K562 (cell line): Measurements from ENCODE around the gene VSTM5. TPM values are rescaled to one million over a fixed set of nuclear protein-coding genes. Genes with fewer than 3 reads are reported as not detected.
A peak's percentile ranks its signal among the peaks of the same experiment; 100 is the strongest.

Experiments
- ARHGAP35 ChIP-seq: fragments of 450-650 bp; IDR thresholded peaks from 2 replicates; pipeline ENCODE4 v1.6.1; 2018; ENCODE audit not compliant: partially characterized antibody
- ATF1 ChIP-seq, 2 experiments: fragments of 450-650 bp in 1 of 2; IDR thresholded peaks; 2 replicates each; pipeline ENCODE4 v1.6.1; 2016; ENCODE audit warnings: missing compliant biosample characterization in 1 of 2, missing genetic modification characterization in 1 of 2
- ATF3 ChIP-seq, 2 experiments: fragments of 450-650 bp in 1 of 2; sonication (generic) in 1 of 2; formaldehyde crosslinking in 1 of 2; IDR thresholded peaks in 1 of 2; conservative IDR thresholded peaks in 1 of 2; 2 replicates each; pipeline versions ENCODE4 v1.6.1 to v1.8.1; 2016 to 2023; ENCODE audit warnings: mild to moderate bottlenecking in 2 of 2, moderate library complexity in 2 of 2, inconsistent platforms in 1 of 2, missing genetic modification reagents in 1 of 2
- BACH1 ChIP-seq: fragments of 200-800 bp; sonication (Bioruptor generic); IDR thresholded peaks from 2 replicates; pipeline ENCODE4 v1.6.1; 2016; ENCODE audit warnings: missing genetic modification characterization, missing compliant biosample characterization
- C11orf30 ChIP-seq: fragments of 450-650 bp; IDR thresholded peaks from 2 replicates; pipeline ENCODE4 v1.6.1; 2016; ENCODE audit warnings: low read depth, mild to moderate bottlenecking
- CSDE1 ChIP-seq, 2 experiments: fragments of 450-650 bp; IDR thresholded peaks; 2 replicates each; pipeline ENCODE4 v1.6.1; 2016; ENCODE audit warnings: mild to moderate bottlenecking in 1 of 2
- ELF1 ChIP-seq: fragments of 200-800 bp; sonication (Bioruptor generic); IDR thresholded peaks from 2 replicates; pipeline ENCODE4 v1.6.1; 2016; ENCODE audit warnings: missing genetic modification characterization, missing compliant biosample characterization
- GTF2A2 ChIP-seq: IDR thresholded peaks from 2 replicates; pipeline ENCODE4 v1.6.1; 2016; ENCODE audit warnings: mild to moderate bottlenecking, missing genetic modification characterization, missing compliant biosample characterization
- NFIC ChIP-seq: fragments of 450-650 bp; IDR thresholded peaks from 2 replicates; pipeline ENCODE4 v1.6.1; 2017; ENCODE audit warnings: mild to moderate bottlenecking, inconsistent platforms
- RBM39 ChIP-seq: fragments of 200-400 bp; formaldehyde crosslinking; optimal IDR thresholded peaks from 2 replicates; pipeline ENCODE3; 2018; ENCODE audit warnings: low read depth, low read length
- RFX1 ChIP-seq: fragments of 450-650 bp; IDR thresholded peaks from 2 replicates; pipeline ENCODE4 v1.6.1; 2016; ENCODE audit warnings: mild to moderate bottlenecking, moderate library complexity
- SP2 ChIP-seq: IDR thresholded peaks from 2 replicates; pipeline ENCODE4 v1.6.1; 2011; ENCODE audit warnings: mild to moderate bottlenecking, low read depth, low read length, moderate library complexity; ENCODE audit not compliant: poor library complexity, severe bottlenecking; ENCODE audit errors: extremely low read depth
- ZNF696 ChIP-seq: fragments of 250-450 bp; sonication (Bioruptor Pico); conservative IDR thresholded peaks from 2 replicates; pipeline ENCODE4 v1.4.0; 2020; ENCODE audit warnings: mild to moderate bottlenecking, moderate library complexity
- polyA plus RNA-seq, 8 experiments: library from polyadenylated mRNA; depleted of rRNA in 4 of 8; stranded (reverse) in 5 of 8; unstranded in 3 of 8; fragments of >200 nt; fragmentation: Nextera tagmentation in 2 of 8; fragmentation: Illumina TruSeq in 1 of 8; extraction: Ambion mirVana in 2 of 8; extraction: Trizol in 1 of 8; gene quantifications; 2 replicates each; pipeline versions ENCODE4 v1.2.1 to v1.2.3, GENCODE V29; 2011 to 2014; ENCODE audit warnings: inconsistent platforms in 1 of 8, missing spikeins in 1 of 8
- total RNA-seq, 7 experiments: library from RNA; depleted of rRNA in 6 of 7; stranded (reverse); fragments of >200 nt in 6 of 7; fragmentation: Illumina TruSeq in 2 of 7; extraction: Trizol in 2 of 7; gene quantifications; 2 replicates each; pipeline versions ENCODE4 v1.2.1 to v1.2.3, GENCODE V29; 2011 to 2021; ENCODE audit warnings: low replicate concordance in 1 of 7
- TF ChIP-seq, protein P1 (sequence below): fragments of 250-450 bp; sonication (Bioruptor Pico); IDR thresholded peaks from 2 replicates; pipeline ENCODE4 v1.5.0; 2020; ENCODE audit warnings: mild to moderate bottlenecking, borderline replicate concordance
- TF ChIP-seq, protein P2 (sequence below), 2 experiments: fragments of 200-800 bp in 1 of 2; sonication (Bioruptor generic) in 1 of 2; sonication (generic) in 1 of 2; formaldehyde crosslinking in 1 of 2; IDR thresholded peaks in 1 of 2; conservative IDR thresholded peaks in 1 of 2; 2 replicates each; pipeline versions ENCODE4 v1.5.0 to v1.6.1; 2016 to 2020; ENCODE audit warnings: missing compliant biosample characterization in 1 of 2, missing genetic modification characterization in 1 of 2, missing genetic modification reagents in 1 of 2
- TF ChIP-seq, protein P3 (sequence below): fragments of 450-650 bp; IDR thresholded peaks from 2 replicates; pipeline ENCODE4 v1.6.1; 2018; ENCODE audit not compliant: partially characterized antibody
- TF ChIP-seq, protein P4 (sequence below): fragments of 450-650 bp; IDR thresholded peaks from 2 replicates; pipeline ENCODE4 v1.6.1; 2016; ENCODE audit warnings: missing biosample characterization, missing genetic modification characterization

The VSTM5 gene
- total and polyA plus RNA-seq, 9 of the 15 experiments (the other 6 are each of a cell fraction or from before 2014, with no cell fraction given): 0.01 TPM; not detected in 8

- no peak for TF ChIP-seq ZNF696 (CRISPR knock-in tag)
- TF ChIP-seq C11orf30: peak; percentile 39; the same call in 1 of the 2 replicates
- TF ChIP-seq, protein P1, sequence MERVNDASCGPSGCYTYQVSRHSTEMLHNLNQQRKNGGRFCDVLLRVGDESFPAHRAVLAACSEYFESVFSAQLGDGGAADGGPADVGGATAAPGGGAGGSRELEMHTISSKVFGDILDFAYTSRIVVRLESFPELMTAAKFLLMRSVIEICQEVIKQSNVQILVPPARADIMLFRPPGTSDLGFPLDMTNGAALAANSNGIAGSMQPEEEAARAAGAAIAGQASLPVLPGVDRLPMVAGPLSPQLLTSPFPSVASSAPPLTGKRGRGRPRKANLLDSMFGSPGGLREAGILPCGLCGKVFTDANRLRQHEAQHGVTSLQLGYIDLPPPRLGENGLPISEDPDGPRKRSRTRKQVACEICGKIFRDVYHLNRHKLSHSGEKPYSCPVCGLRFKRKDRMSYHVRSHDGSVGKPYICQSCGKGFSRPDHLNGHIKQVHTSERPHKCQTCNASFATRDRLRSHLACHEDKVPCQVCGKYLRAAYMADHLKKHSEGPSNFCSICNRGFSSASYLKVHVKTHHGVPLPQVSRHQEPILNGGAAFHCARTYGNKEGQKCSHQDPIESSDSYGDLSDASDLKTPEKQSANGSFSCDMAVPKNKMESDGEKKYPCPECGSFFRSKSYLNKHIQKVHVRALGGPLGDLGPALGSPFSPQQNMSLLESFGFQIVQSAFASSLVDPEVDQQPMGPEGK (CRISPR knock-in tag): no peak
- TF ChIP-seq, protein P2, sequence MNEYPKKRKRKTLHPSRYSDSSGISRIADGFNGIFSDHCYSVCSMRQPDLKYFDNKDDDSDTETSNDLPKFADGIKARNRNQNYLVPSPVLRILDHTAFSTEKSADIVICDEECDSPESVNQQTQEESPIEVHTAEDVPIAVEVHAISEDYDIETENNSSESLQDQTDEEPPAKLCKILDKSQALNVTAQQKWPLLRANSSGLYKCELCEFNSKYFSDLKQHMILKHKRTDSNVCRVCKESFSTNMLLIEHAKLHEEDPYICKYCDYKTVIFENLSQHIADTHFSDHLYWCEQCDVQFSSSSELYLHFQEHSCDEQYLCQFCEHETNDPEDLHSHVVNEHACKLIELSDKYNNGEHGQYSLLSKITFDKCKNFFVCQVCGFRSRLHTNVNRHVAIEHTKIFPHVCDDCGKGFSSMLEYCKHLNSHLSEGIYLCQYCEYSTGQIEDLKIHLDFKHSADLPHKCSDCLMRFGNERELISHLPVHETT (CRISPR knock-in tag; conservative IDR thresholded peaks at IDR 0.05 in 1 of 2, IDR thresholded peaks at IDR 0.05 in 1 of 2): no peak
- no peak for TF ChIP-seq ELF1 (tag)
- TF ChIP-seq CSDE1 (IDR thresholded peaks at IDR 0.05): no peak
- TF ChIP-seq SP2: no peak
- no peak for TF ChIP-seq ARHGAP35
- TF ChIP-seq, protein P3, sequence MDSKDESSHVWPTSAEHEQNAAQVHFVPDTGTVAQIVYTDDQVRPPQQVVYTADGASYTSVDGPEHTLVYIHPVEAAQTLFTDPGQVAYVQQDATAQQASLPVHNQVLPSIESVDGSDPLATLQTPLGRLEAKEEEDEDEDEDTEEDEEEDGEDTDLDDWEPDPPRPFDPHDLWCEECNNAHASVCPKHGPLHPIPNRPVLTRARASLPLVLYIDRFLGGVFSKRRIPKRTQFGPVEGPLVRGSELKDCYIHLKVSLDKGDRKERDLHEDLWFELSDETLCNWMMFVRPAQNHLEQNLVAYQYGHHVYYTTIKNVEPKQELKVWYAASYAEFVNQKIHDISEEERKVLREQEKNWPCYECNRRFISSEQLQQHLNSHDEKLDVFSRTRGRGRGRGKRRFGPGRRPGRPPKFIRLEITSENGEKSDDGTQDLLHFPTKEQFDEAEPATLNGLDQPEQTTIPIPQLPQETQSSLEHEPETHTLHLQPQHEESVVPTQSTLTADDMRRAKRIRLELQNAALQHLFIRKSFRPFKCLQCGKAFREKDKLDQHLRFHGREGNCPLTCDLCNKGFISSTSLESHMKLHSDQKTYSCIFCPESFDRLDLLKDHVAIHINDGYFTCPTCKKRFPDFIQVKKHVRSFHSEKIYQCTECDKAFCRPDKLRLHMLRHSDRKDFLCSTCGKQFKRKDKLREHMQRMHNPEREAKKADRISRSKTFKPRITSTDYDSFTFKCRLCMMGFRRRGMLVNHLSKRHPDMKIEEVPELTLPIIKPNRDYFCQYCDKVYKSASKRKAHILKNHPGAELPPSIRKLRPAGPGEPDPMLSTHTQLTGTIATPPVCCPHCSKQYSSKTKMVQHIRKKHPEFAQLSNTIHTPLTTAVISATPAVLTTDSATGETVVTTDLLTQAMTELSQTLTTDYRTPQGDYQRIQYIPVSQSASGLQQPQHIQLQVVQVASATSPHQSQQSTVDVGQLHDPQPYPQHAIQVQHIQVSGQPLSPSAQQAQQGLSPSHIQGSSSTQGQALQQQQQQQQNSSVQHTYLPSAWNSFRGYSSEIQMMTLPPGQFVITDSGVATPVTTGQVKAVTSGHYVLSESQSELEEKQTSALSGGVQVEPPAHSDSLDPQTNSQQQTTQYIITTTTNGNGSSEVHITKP: peak; percentile 30
- no peak for TF ChIP-seq BACH1 (tag)
- TF ChIP-seq GTF2A2: no peak
- TF ChIP-seq, protein P4, sequence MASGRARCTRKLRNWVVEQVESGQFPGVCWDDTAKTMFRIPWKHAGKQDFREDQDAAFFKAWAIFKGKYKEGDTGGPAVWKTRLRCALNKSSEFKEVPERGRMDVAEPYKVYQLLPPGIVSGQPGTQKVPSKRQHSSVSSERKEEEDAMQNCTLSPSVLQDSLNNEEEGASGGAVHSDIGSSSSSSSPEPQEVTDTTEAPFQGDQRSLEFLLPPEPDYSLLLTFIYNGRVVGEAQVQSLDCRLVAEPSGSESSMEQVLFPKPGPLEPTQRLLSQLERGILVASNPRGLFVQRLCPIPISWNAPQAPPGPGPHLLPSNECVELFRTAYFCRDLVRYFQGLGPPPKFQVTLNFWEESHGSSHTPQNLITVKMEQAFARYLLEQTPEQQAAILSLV (tag): 0 out of 2 replicates have a peak, but pooled peaks have one; percentile 56
- peak; percentile 59 for TF ChIP-seq RFX1
- no peak for TF ChIP-seq NFIC
- TF ChIP-seq ATF3 (IDR thresholded peaks at IDR 0.05): peak; percentile 93
- 0 out of 2 replicates have a peak, but pooled peaks have one; percentile 26 for TF ChIP-seq ATF3 (CRISPR knock-in tag; conservative IDR thresholded peaks at IDR 0.05)
- no peak for TF ChIP-seq RBM39
- no peak for TF ChIP-seq ATF1 (CRISPR knock-in tag; IDR thresholded peaks at IDR 0.05)
- TF ChIP-seq ATF1 (tag; IDR thresholded peaks at IDR 0.05): no peak
Measured at GRCh38 chr11:93796441-93797231, 53.8 kb downstream of the VSTM5 start (continued).
